ENCODE measurements around the gene IL17RA.

GRCh38 chr22:17133137-17133536 lies 48.3 kb downstream of the IL17RA start:
- no peak for TF ChIP-seq CTCF (conservative IDR thresholded peaks at IDR 0.05; ENCODE audit: low read depth, low read length)
- no peak for TF ChIP-seq EZH2 (IDR thresholded peaks at IDR 0.05; ENCODE audit: borderline replicate concordance, low read depth, low read length, poor library complexity, severe bottlenecking)
